H1 (cell line): Measurements from ENCODE around the gene FASTKD1. TPM values are rescaled to one million over a fixed set of nuclear protein-coding genes. Genes with fewer than 3 reads are reported as not detected.

ENCODE experiments used
- BACH1 ChIP-seq: IDR thresholded peaks from 2 replicates; pipeline ENCODE4 v1.6.1; 2012; ENCODE audit warnings: low read length, improper control_type of control experiment
- CEBPB ChIP-seq: IDR thresholded peaks from 2 replicates; pipeline ENCODE4 v1.6.1; 2012; ENCODE audit warnings: low read depth, low read length
- CHD7 ChIP-seq: fragments of 300-600 bp; sonication (generic); IDR thresholded peaks from 2 replicates; pipeline ENCODE4 v1.7.1; 2012; ENCODE audit warnings: low read length, moderate library complexity, mild to moderate bottlenecking, inconsistent platforms; ENCODE audit not compliant: insufficient replicate concordance
- EGR1 ChIP-seq: IDR thresholded peaks from 2 replicates; pipeline ENCODE4 v1.6.1; 2011; ENCODE audit warnings: low read depth, low read length, borderline replicate concordance
- GABPA ChIP-seq: IDR thresholded peaks from 2 replicates; pipeline ENCODE4 v1.6.1; 2011; ENCODE audit warnings: mild to moderate bottlenecking, low read length, moderate library complexity, borderline replicate concordance; ENCODE audit not compliant: insufficient read depth
- MAFK ChIP-seq: IDR thresholded peaks from 2 replicates; pipeline ENCODE4 v1.6.1; 2012; ENCODE audit warnings: low read depth, mild to moderate bottlenecking, improper control_type of control experiment, low read length
- POLR2A ChIP-seq, 2 experiments: IDR thresholded peaks; 1 replicate in 1 of 2; 2 replicates in 1 of 2; pipeline ENCODE4 v1.6.1; 2011; ENCODE audit warnings: low read depth in 2 of 2, low read length in 2 of 2, mild to moderate bottlenecking in 2 of 2; ENCODE audit errors: control extremely low read depth in 1 of 2
- TAF7 ChIP-seq: optimal IDR thresholded peaks from 2 replicates; pipeline ENCODE3; 2011; ENCODE audit warnings: low read depth, mild to moderate bottlenecking, inconsistent platforms, low read length, moderate library complexity, borderline replicate concordance
- polyA plus RNA-seq, 7 experiments: library from polyadenylated mRNA; depleted of rRNA in 3 of 7; stranded (reverse) in 5 of 7; unstranded in 2 of 7; fragments of >200 nt in 5 of 7; fragments of 200-250 nt in 2 of 7; gene quantifications; 1 replicate in 5 of 7; 2 replicates in 1 of 7; 4 replicates in 1 of 7; pipeline versions ENCODE4 v1.2.1 to v1.2.3, GENCODE V29; 2011 to 2013; ENCODE audit warnings: missing spikeins in 2 of 7, mixed read lengths in 2 of 7
- total RNA-seq: library from RNA; stranded (reverse); fragmentation: NEBNext Ultra II Directional; extraction: Animal tissue kit (Norgen Biotek cat#: 25700); gene quantifications from 2 replicates; pipeline ENCODE4 v1.2.1, GENCODE V29; 2021

Gene FASTKD1
- total and polyA plus RNA-seq, 2 of the 8 experiments (the other 6 are each of a cell fraction or from before 2014, with no cell fraction given), result 18.7 to 70.8 TPM

GRCh38 chr2:169512525-169512924, 61.1 kb downstream of the FASTKD1 start (continued):
- no peak for TF ChIP-seq CHD7
- TF ChIP-seq MAFK, result no peak
- no peak for TF ChIP-seq BACH1
- TF ChIP-seq GABPA, result no peak
- TF ChIP-seq EGR1, result no peak
- TF ChIP-seq TAF7, result no peak
- TF ChIP-seq POLR2A (IDR thresholded peaks at IDR 0.05; ENCODE audit: control extremely low read depth in 1 of 2, low read depth in 2 of 2, low read length in 2 of 2), result no peak
- no peak for TF ChIP-seq CEBPB
- TF ChIP-seq, all 59 proteins: peak for 0
